DMS79 treated with DMSO at 0.1 percent for 48 hours (cell line): ENCODE data around the gene NFU1.
"Not testable (repeated sequence)": the region's sequence is repeated elsewhere in the genome, so short reads cannot be mapped to it uniquely, and the experiment has no call there.

Source experiments
- DNase-seq: peaks from one replicate; lab custom pipeline; 2025; lab: John Stamatoyannopoulos, UW

Gene NFU1

GRCh38 chr2:69450735-69451416, 13.6 kb upstream of the NFU1 start:
- DNase-seq = no peak

DNA sequence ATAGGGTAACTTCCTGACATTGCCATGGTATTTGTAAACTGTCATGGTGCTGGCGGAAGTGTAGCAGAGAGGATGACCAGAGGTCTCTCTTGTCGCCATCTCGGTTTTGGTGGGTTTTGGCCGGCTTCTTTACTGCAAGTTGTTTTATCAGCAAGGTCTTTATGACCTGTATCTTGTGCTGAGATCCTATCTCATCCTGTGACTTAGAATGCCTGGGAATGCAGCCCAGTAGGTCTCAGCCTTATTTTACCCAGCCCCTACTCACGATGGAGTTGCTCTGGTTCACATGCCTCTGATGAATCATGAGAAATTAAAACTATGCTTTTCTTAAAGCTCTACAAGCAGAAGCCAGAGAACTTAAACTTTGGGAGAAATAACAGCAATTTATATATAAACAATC, 12.7 kb upstream of the NFU1 start:
- no peak for DNase-seq

DNA sequence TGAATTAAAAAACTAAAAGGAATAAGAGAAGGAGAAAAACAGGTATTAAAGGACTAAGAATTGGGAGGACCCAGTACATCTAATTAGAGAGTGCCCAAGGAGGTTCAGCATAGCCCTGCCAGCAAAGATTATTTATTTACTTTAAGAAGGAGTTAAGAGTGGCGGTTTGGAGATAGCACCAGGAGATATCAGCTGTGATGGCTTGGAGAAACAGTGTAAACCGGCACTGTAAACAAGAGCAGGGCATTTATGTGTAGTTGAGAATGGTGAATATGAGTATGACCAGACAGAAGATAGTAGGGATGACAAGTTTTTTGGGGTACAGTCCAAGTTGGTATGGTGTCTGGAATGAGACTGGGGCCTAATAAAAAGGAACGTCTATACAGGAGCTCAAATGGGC, 6.4 kb upstream of the NFU1 start:
- not testable (repeated sequence) for DNase-seq

DNA sequence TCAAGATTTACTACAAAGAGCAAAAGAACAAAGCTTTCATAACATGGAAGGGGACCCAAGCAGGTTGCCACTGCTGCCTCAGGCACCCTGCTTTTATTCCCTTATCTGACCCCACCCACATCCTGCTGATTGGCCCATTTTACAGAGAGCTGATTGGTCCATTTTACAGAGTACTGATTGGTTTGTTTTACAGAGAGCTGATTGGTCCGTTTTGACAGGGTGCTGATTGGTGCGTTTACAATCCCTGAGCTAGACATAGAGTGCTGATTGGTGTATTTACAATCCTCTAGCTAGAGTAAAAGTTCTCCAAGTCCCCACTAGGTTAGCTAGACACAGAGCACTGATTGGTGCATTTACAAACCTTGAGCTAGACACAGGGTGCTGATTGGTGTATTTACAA, 2.3 kb upstream of the NFU1 start:
- DNase-seq = not testable (repeated sequence)

DNA sequence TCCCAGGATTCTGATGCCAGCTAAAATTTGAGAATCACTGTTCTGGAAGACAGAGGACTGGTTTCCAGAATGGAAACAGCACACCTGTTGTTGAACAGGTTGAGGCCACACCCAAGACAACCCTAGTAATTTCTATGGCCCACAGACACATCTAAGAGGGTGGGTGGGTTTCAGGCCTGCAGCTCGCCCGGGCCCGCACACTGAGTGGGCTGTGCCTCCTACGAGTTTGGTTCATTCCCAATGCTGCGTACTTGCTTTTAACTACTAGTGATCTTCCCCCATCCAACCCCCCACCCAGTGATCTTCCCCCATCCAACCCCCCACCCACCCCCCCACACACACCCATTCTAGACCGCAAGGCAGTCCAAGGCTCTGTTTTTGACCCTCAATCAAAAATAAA, 1.3 kb upstream of the NFU1 start:
- DNase-seq = no peak

DNA sequence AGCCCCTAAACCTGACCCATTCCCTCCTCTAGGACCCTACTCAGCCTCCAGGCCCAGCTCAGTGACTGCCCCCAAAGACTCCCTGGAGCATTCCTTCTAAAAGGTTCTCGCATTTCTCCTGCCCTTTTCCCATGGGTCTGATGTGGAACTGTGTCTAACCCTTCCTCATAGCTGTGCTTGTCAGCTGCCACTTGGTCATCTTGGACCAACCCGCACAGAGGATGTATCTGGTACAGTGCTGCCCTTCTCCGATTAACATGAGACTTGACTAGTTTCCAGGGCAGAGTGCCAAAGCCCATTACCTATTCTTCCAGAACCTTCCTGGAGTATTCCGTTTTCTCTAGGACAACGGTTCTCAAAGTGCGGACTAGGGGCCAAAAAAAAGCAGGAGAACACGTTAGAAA, 518 bp upstream of the NFU1 start:
- DNase-seq = peak; percentile 82

DNA sequence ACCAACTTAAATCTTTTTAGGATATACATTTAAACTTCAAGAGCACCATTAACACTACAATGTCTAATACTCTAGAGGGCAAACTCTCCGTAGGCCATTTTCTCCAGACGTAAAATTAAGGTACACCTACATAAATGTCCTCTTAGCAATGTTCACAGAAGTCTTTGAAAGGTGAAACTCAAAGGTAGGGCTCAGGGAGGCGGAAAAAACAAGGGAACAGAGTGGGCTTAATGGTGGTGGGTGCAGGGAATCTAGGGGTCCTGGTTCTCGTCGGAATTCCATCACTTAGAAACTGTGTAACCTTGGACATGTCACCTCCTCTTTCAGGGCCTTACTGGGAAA, 668 bp downstream of the NFU1 start:
- peak; percentile 66 for DNase-seq

GRCh38 chr2:69434753-69435152, 2.5 kb downstream of the NFU1 start:
- DNase-seq = no peak

- no peak for DNase-seq
Measured at GRCh38 chr2:69429491-69430183, 7.6 kb downstream of the NFU1 start.

DNA sequence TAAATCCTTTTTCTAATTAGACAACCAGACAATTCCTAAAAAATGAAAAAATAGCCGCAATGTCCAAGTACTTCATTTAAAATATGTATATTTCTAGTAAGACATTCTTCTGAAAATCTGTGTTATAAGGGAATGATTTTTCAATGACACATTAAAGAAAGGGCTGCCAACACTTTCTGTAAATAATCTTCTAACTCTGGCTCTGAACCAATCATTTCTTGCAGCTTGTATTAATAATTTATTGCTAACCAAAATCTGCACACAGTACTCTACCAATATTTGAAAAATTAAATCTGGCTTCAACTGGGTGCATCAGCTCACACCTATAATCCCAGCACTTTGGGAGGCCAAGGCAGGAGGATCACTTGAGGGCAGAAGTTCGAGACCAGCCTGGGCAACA, 8.3 kb downstream of the NFU1 start:
- DNase-seq = no peak

DNA sequence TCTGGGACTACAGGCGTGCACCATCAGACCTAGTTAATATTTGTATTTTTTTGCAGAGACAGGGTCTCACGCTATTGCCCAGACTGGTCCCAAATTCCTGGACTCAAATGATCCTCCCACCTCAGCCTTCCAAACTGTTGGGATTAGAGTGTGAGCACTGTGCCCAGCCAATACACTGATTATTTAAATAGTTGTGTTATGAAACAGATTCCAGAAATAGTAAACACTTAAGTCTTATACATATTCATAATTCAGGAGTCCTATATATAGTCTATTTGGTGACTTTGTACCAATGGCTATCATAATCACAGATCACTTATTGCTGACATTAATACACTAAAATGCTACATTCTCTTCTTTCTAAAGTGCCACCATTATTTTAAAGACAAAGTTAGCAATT, 12.8 kb downstream of the NFU1 start:
- DNase-seq = no peak

GRCh38 chr2:69422198-69422597, 15.0 kb downstream of the NFU1 start:
- DNase-seq = no peak

DNA sequence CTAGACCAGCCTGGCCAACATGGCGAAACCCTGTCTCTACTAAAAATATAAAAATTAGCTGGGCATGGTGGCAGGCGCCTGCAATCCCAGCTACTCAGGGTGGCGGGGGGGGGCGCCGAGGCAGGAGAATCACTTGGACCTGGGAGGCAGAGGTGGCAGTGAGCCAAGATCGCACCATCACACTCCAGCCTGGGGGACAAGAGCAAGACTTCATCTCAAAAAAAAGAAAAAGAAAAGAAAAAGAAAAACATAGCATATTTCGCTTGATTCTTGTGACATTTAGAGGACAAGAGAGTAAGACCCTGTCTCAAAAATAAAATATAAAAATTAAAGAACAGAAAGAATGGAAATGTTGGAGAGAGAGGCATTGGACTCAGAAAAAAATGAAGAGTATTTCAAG, 18.1 kb downstream of the NFU1 start:
- DNase-seq = not testable (repeated sequence)

- DNase-seq = no peak
Measured at GRCh38 chr2:69416147-69416546, 21.1 kb downstream of the NFU1 start.

DNA sequence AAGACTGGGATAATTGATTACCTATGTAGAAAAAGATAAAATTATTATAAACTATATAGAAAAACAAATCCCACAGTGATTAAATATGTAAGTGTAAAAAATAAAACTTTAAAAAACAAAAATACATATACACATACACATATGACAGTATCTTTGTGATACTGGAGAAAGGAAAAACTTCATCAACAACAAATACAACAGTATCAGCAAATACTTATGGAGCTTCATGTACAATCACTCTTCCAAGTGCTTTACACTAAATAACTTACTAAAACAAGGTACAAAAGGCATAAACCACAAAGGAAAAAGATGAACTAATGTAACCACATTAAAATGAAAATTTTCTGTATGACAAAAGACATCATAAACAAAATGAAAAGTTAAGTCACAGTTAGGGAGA, 26.1 kb downstream of the NFU1 start:
- DNase-seq = no peak

GRCh38 chr2:69405306-69405705, 31.9 kb downstream of the NFU1 start:
- DNase-seq = no peak

DNA sequence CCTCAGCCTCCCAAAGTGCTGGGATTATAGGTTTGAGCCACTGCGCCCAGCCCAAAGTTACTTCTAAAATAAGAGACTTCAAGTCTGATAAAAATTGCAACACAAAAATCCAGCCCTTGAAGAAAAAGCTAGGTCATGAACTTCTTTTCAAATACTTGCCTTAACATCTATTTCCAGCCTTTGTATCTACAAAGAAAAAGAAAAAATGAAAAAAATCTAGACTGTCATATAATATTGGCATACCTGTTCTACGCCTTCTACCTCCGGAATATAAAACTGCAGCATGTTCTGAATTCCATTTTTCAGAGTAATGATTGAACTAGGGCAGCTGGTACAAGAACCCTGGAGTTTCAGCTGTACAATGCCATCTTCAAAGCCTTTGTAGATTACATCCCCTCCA, 37.1 kb downstream of the NFU1 start:
- DNase-seq = no peak

- no peak for DNase-seq
Measured at GRCh38 chr2:69397234-69397633, 40.0 kb downstream of the NFU1 start.

DNA sequence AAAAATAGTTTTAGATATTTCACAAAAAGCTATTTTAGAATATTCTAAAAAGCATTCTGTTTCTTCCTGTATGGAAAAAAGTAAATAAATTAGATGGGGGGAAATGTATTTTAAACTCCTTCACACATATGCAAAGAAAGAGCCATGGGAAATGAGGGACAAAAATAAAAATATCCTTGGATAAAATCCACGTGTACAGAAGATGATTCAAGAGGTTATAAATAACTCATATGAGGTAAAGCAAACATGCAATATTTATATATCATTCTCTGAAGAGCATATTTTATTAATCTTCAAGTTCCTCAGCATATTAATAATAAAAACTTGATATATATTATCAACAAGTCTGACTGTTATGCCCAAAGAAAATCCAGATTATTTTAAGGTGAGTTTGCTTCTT, 41.4 kb downstream of the NFU1 start:
- DNase-seq = no peak

- DNase-seq = no peak
Measured at GRCh38 chr2:69393963-69394362, 43.3 kb downstream of the NFU1 start.

- DNase-seq = no peak
Measured at GRCh38 chr2:69390471-69390870, 46.8 kb downstream of the NFU1 start.

- no peak for DNase-seq
Measured at GRCh38 chr2:69390001-69390400, 47.2 kb downstream of the NFU1 start.

DNA sequence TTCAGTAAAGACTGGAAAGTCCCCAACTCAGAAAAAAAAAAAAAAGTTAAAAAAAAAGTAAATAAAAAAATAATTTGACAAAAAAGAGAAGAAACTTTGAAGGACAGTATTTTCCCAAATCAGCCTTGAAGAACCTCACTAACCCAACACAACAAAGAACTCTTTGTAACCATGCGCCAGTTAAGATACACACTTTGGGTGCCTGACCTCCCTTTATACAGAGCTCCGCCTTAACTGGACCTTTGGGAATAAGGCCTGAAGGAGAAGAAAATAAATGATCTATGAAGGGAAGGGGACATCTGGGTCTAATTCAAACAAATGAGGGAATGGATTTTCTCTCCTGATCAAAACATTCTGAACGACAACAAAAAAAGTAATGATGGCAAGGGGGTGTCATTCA, 48.0 kb downstream of the NFU1 start:
- DNase-seq = no peak
